PC-3 (cell line): ENCODE data around the gene SEZ6L2. TPM values are rescaled to one million over a fixed set of nuclear protein-coding genes. Genes with fewer than 3 reads are reported as not detected.
A peak's percentile ranks its signal among the peaks of the same experiment; 100 is the strongest.

Experiments used
- ATAC-seq: fragments of 200-7000 bp; cut with Tn5 transposase; 2 replicates; pipeline ENCODE4 v1.9.1; 2020; ENCODE audit warnings: mild to moderate bottlenecking, moderate library complexity
- BruUV-seq: library from RNA; stranded (reverse); fragments of 400-500 nt; replicated peaks from 2 replicates; lab custom pipeline; 2021; lab: Mats Ljungman, UMichigan
- CTCF ChIA-PET: fragments of 300-600 bp; sonication (Branson Sonifier 250); formaldehyde crosslinking; loops from one replicate; lab custom pipeline; 2022; ENCODE audit warnings: antibody characterized with exemption; lab: Charles Lee
- POLR2A ChIA-PET: fragments of 300-600 bp; sonication (Branson Sonifier 250); formaldehyde crosslinking; loops from one replicate; lab custom pipeline; 2022; ENCODE audit warnings: antibody characterized with exemption; ENCODE audit not compliant: unreplicated experiment; lab: Charles Lee
- DNase-seq: peaks from one replicate; pipeline ENCODE4 v3.0.0-alpha.2; 2015
- H2AFZ ChIP-seq: fragments of 300-600 bp; sonication (generic); 2 replicates; pipeline ENCODE4 v1.6.0; 2016; ENCODE audit warnings: antibody characterized with exemption, low read length
- H3F3A ChIP-seq: fragments of 300-600 bp; sonication (generic); one replicate; pipeline ENCODE4 v1.6.0; 2017; ENCODE audit warnings: antibody characterized with exemption, low read length, control low read depth, mild to moderate bottlenecking; ENCODE audit not compliant: unreplicated experiment
- H3K27ac ChIP-seq: fragments of 300-600 bp; sonication (generic); 2 replicates; pipeline ENCODE4 v1.5.1; 2016; ENCODE audit warnings: mild to moderate bottlenecking, low read length
- H3K27me3 ChIP-seq: fragments of 300-600 bp; sonication (generic); 2 replicates; pipeline ENCODE4 v1.6.1; 2016; ENCODE audit warnings: low read length, mixed read lengths
- H3K36me3 ChIP-seq: fragments of 300-600 bp; sonication (generic); 2 replicates; pipeline ENCODE4 v1.6.1; 2016; ENCODE audit warnings: low read depth, mixed run types, low read length, mixed read lengths
- H3K4me1 ChIP-seq: fragments of 300-600 bp; sonication (generic); 2 replicates; pipeline ENCODE4 v1.5.1; 2016; ENCODE audit warnings: low read length; ENCODE audit not compliant: insufficient read depth
- H3K4me2 ChIP-seq: fragments of 300-600 bp; sonication (generic); 2 replicates; pipeline ENCODE4 v1.6.0; 2016; ENCODE audit warnings: low read length
- H3K4me3 ChIP-seq: fragments of 300-600 bp; sonication (generic); 2 replicates; pipeline ENCODE4 v1.5.1; 2016; ENCODE audit warnings: mild to moderate bottlenecking, low read length, mixed read lengths
- H3K79me2 ChIP-seq: fragments of 300-600 bp; sonication (generic); 2 replicates; pipeline ENCODE4 v1.6.1; 2017; ENCODE audit warnings: low read length, mixed read lengths
- H3K9ac ChIP-seq: fragments of 300-600 bp; sonication (generic); 2 replicates; pipeline ENCODE4 v1.6.0; 2016; ENCODE audit warnings: mild to moderate bottlenecking, low read length
- H3K9me2 ChIP-seq: fragments of 300-600 bp; sonication (generic); replicated peaks from 2 replicates; pipeline ENCODE4 v1.6.1; 2016; ENCODE audit warnings: mixed run types, low read length, mixed read lengths
- H3K9me3 ChIP-seq: fragments of 300-600 bp; sonication (generic); 2 replicates; pipeline ENCODE4 v1.6.1; 2016; ENCODE audit warnings: low read length, mixed read lengths
- H4K20me1 ChIP-seq: fragments of 300-600 bp; sonication (generic); 2 replicates; pipeline ENCODE4 v1.6.1; 2016; ENCODE audit warnings: low read length, mixed read lengths
- CTCF ChIP-seq: fragments of 300-600 bp; sonication (generic); conservative IDR thresholded peaks from 2 replicates; pipeline ENCODE4 v1.5.1; 2017; ENCODE audit warnings: antibody characterized with exemption, low read depth, mild to moderate bottlenecking, low read length
- EZH2 ChIP-seq: fragments of 300-600 bp; sonication (generic); IDR thresholded peaks from one replicate; pipeline ENCODE4 v1.6.1; 2017; ENCODE audit warnings: antibody characterized with exemption, mild to moderate bottlenecking, low read length; ENCODE audit not compliant: unreplicated experiment
- EZH2phosphoT487 ChIP-seq: fragments of 300-600 bp; sonication (generic); IDR thresholded peaks from 2 replicates; pipeline ENCODE4 v1.6.1; 2018; ENCODE audit warnings: mild to moderate bottlenecking, antibody characterized with exemption, low read length, borderline replicate concordance
- intact Hi-C: fragments of 100-400 bp; cut with micrococcal nuclease; formaldehyde crosslinking; loops from 2 replicates; pipeline ENCODE4 v1.9.0; 2023
- total RNA-seq: library from RNA; depleted of rRNA; stranded (reverse); fragments of >200 nt; gene quantifications from 2 replicates; pipeline ENCODE4 v1.2.3, GENCODE V29; 2014

SEZ6L2 gene
- total RNA-seq, 1 experiment from 2014 or later: 25.3 TPM

- DNase-seq (peak; percentile 59), ATAC-seq (peak; percentile 69)
- ChIA-PET CTCF (interaction anchor here (0.6 to 1.6 kb wide), 7 partner anchors 19 to 148 kb away, joined by 3 to 9 read pairs (median 4); partner anchors contain the start of genes MVP and PAGR1), POLR2A (interaction anchor here (0.6 kb wide), 1 partner anchor 22 kb away, joined by 14 read pairs; no protein-coding TSS in a partner anchor)
- Histone ChIP-seq H3K4me2 (no peak overlapping the region), H4K20me1 (no peaks in the 10 kb centered on the region), H3F3A (no peaks in the 10 kb centered on the region), H3K36me3 (no peaks in the 10 kb centered on the region), H3K9ac (no peak overlapping the region), H2AFZ (no peak overlapping the region), H3K9me2 (no peaks in the 10 kb centered on the region), H3K27ac (no peak overlapping the region), H3K9me3 (no peaks in the 10 kb centered on the region), H3K79me2 (no peaks in the 10 kb centered on the region), H3K4me3 (no peak overlapping the region), H3K27me3 (no peaks in the 10 kb centered on the region), H3K4me1 (no peaks in the 10 kb centered on the region)
- BruUV-seq: no TSS peak
- TF ChIP-seq EZH2: no peak
- TF ChIP-seq EZH2phosphoT487: no peak
- TF ChIP-seq CTCF: peak; percentile 69
- intact Hi-C loops: no loop called here
These were observed 50.7 kb downstream of the SEZ6L2 start for GRCh38 chr16:29848420-29849297.

- Histone ChIP-seq H3F3A (no peaks in the 10 kb centered on the region), H3K4me3 (no peak overlapping the region), H3K9ac (no peak overlapping the region), H3K27ac (no peak overlapping the region), H3K9me3 (no peaks in the 10 kb centered on the region), H3K4me1 (no peaks in the 10 kb centered on the region), H3K36me3 (no peaks in the 10 kb centered on the region), H3K9me2 (no peaks in the 10 kb centered on the region), H3K4me2 (no peak overlapping the region), H3K79me2 (no peaks in the 10 kb centered on the region), H2AFZ (no peak overlapping the region), H4K20me1 (no peaks in the 10 kb centered on the region), H3K27me3 (no peaks in the 10 kb centered on the region)
- ChIA-PET CTCF (no interaction called here), POLR2A (no interaction called here)
- TF ChIP-seq EZH2 (no peak), CTCF (no peak), EZH2phosphoT487 (no peak)
- no peak for ATAC-seq
- intact Hi-C loops: no loop called here
- BruUV-seq: no TSS peak
- DNase-seq: no peak
These were observed 53.7 kb downstream of the SEZ6L2 start for GRCh38 chr16:29845656-29846055.
